Measurements from ENCODE around the gene DCXR.

Gene DCXR

DNA sequence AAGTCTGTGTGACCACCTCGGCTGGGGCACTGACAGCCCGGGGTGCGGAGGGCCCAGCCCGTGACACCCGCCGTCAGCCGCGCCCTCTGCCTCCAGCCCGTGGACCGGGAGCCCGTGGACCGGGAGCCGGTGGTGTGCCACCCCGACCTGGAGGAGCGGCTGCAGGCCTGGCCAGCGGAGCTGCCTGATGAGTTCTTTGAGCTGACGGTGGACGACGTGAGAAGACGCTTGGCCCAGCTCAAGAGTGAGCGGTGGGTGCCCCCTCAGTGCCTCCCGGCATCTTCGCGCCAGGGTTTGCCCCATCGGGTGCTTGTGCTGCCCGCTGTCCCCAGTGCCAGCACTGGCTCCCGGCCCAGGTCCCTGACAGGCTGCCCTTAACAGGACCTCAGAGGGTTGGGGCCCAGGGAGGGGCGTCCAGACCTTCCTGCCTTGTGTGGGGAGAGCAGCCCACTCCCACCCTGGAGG lies 28.5 kb downstream of the DCXR start:
- no peak for DNase-seq

DNA sequence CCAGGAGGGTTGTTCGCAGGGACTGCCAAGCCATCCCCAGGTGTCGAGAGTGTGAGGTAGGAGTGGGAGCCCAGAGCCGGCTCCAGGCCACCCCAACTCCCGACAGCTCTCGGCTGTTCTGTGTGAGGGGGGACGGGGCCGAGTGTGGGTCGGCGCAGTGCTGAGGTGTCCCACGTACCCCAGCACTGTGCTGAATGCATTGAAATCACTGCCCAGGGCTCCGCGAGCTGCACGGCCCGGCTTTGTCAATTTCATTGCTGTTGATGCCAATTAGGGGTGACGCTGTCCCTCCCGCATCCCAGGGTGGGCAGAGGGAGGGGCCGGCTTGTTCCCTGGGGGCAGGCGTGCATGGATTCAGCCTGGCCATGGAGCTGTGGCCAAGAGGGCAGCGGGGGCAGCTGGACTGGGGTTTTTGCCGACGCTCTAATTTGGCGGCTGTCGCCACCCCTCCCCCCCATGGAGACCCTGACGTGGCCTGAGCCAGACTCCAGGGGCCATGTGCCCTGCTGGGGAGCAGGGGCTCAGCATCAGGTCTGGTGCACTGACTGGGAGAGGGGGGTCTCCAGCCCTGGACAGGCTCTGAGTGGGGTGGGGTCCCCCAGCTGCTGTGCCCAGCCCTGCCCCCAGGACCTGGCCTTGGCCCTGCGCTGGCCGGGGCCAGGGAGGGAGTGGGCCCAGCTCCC lies 29.1 kb downstream of the DCXR start:
- DNase-seq: no peak

DNA sequence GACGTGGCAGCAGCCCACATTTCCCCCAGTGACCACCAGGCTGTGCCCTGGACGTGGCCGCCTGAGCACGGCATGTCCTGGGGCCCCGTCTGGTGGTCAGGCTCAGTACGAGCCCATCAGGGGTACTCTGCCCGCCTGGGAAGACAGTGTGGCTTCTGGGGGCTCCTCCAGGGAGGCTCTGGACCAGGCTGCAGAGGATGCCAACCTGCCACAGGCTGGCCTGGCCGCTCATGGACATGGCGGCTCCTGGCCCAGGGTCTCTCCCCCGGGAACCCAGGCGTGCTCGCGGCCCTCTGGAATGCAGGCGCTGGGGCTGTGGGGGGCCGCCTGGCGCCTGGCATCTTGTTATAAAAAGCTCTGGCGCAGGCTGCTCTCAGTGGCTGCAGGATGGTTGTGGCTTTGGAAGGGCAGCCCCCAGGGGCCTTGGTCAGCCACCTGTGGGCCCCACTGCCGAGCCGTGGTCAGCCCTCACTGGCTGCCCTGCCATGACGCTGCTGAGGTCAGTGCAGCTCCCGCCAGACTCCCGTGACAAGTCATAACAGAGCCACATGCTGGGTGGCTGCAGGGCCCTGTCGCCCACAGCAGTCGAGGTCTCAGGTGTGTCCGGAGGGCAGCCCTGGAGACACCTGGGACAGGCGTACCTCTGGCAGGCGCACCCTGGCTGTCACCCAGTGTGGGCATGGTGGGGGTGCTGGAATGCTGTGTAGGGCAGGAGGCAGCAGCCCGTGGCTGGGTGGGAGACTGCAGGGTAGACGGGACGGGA lies 29.8 kb downstream of the DCXR start:
- DNase-seq: no peak

DNA sequence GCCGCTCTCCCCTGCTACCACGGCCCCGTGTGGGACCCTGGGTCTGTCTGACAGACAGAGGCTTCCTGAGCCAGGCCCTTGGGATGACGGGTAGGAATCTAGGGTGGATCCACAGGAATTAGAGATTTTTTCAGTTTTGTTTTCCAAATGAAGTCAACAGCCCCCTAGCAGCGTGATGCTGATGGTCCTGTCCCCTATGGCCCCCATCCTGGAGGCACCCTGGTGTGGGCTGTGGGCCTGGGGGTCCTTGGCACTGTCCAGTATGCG lies 30.3 kb downstream of the DCXR start:
- no peak for DNase-seq

DNA sequence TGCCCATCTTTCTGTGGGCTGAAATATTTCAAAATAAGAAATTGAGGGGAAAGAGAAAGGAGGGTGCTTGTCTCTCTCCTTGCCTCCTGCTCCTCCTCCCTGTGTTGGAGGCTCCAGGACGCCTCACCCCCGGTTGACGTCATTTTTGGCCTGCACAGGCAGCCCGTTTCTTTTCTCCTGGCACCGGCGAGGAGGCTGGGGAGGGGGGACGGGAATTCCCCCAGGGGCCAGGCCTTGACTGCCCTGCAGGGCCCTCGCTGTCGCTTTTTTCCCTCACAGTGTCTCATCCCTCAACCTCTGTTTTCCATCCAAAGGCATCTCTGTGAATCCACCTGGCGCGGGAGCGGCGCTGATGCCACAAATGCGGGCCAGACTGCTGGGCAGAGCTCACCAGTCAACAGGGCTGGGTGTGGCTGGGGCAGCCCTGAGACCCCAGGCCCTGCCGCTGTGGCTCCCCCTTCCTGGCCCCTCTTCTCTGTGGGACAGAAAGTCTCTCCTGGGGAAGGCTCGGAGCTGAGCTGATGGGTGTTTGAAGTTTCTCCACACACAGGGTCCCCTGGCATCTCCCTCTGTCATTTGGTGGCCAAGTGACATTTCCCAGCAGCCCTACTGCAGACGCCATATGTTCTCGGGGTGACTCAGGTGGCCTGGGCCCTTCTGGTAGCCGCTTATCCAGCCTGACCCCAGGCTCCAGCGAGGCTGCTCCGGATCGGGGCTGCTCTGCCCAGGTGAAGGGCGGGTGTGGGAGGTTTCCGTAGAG lies 30.8 kb downstream of the DCXR start:
- no peak for DNase-seq

DNA sequence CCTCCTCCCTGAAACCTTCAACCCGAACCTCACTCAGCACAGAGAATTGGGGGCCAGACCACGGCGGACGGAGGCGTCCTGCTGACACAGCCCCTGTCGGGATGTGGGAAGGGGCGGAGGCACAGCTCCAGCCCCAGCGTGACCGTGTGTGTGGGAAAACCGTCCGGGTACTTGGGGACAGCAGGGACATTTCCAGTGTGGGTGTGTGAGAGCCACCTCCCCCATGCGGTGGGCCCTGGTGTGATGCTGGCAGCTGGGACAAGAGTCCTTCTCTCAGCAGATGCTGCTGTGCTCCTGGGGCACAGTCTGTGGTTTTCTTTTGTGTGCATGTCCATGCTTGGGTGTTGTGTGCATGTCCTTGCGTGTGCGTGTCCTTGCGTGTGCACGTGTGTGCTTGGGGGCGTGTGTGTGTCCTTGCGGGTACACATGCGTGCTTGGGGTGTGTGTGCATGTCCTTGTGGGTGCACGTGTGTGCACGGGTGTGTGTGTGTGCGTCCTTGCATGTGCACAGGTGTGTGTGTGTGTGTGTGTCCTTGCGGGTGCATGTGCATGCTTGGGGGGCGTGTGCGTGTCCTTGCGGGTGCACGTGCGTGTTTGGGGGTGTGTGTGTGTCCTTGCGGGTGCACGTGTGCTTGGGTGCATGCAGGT lies 31.7 kb downstream of the DCXR start:
- DNase-seq: no peak

DNA sequence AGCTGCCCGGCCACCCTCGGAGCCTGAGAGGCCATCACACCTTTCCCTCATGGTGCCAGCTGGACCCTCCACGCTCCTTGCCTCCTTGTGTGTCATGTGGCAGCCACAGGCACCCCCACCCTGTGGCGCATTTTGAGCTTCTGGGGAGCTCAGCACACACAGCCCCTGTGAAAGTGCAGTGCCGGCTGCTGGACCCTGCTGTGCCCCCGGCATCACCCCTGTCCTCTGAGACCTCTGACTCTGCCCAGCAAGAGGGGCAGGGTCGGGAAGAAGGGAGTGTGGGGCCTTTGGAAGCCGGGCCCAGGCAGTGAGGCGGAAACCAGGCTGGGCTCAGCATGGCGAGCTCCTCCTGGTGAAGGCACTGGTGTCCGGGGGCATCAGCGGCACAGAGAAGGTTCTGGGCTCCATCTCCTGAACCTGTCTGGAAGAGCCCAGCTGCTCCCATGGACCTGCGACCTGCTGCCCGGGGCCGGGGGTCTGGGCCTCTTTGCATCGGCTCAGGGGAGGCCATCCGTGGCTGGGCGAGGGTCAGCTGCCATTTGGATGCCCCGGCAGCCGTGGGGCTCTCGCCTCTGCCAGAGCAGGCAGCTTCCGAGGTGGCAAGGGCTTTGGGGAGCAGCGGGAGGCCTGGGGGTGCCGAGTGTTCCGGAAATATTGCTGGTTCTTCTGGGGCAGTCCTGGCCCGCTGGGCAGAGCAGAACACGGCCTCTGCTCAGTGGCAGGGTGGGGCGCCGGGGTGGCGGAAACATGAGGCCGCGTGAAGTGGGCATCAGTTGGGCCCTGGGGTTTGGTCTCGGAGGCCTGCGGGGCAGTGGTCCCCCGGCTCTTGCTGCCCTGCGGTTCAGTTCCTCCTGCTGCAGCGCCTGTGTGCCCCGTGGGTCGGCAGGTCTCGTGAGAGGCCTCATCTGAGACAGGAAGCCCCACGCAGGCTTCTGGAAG lies 32.7 kb downstream of the DCXR start:
- DNase-seq: no peak

DNA sequence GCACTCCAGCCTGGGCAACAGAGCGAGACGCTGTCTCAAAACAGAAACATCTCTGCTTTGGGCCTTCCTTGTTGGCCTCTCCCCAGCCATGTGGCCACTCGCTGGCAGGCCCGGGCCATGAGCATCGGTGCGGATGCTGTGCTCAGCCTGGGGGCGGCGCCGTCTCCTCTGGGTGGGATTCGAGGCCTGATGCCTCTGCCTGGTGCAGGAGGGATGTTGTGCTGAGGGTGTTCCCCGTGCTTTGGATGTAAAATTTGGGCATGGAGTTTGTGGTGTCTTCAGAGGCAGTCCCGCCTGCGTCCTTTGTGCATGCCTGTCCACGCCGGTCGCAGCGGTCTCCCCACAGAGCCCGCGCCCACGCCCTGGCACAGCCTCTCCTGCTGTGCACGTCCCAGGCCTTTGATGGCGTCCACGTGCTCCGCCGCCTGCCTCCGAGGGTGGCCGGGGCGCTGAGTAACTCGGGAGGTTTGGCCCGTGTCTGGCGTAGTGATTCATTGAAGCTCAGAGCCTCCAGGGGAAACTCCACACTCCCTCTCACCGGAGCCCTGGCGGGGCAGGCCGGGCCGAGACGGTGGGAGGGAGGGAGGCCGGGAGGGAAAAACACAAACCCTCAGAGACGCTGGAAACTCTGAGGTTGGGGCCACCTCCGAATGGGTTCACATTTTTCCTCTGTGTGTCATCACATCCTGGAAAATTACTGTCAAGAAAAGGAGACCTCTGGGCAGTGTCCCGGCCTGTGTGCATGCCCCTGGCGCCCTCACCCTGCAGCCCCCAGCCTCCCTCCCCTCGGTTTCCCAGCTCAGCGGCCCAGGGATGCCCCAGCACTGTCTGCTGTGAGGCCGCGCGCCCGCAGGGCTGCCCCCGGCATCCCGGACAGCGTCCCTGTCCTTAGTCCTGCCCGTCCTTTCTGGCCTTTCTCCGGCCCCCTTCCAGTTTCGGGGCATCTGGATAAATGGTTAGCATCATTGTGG lies 33.8 kb downstream of the DCXR start:
- DNase-seq: no peak

DNA sequence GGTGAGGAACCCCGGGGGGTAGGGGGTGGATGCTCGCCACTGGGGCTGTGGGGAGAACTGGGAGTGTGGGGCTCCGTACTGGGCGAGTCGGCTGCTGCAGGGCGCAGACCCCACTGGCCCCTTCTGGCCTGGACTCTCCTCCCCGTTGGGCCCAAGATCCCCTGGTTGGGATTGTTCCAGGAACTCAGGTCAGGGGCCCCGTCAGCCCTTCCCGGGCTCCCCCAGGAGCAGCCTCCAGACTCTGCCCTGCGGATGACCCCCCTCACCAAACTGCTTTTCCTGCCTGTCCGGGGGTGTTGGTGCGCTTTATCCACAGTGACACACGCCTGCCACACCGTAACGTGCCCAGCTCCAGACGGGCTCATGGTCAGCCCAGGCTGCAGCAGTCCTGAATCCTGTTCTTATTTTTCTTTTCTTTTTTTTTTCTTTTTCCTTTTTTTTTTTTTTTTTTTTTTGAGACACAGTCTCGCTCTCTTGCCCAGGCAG lies 35.9 kb downstream of the DCXR start:
- no peak for DNase-seq

DNA sequence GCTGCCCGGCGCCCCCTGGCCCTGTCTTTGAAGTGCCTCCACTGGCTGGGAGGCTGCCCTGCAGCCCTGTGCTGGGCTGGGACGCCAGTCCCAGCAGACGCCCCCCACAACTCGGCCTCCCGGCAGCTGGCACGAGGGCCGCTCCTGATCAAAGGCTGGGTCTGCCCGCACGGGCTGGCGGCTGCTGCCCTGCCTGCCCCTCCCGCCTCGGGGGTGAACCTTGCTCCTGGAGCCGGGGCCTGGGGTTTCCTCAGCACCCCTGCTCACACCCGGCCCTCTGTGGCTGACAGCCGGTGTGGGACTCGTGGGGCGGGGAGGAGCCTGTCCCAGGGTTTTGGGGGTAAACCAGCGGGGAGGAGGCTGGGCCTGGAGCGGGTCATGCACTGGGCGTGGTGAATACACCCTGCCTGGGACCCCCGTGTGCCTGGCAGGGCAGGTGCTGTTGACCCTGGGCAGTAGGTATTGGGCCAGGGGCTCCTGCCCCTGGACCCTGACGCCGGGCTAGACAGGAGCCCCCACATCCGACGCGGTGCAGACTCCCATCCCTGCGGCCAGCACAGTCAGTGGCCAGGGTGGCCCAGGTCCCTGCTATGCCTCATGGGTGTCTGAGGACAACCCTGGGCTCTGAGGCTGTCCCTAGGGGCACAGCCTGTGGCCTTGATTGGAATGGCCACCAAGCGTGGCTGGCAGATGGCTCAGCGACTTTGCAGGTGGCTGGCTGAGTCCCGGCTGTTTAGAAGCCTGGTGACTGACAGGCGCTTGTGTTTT lies 36.5 kb downstream of the DCXR start:
- no peak for DNase-seq

DNA sequence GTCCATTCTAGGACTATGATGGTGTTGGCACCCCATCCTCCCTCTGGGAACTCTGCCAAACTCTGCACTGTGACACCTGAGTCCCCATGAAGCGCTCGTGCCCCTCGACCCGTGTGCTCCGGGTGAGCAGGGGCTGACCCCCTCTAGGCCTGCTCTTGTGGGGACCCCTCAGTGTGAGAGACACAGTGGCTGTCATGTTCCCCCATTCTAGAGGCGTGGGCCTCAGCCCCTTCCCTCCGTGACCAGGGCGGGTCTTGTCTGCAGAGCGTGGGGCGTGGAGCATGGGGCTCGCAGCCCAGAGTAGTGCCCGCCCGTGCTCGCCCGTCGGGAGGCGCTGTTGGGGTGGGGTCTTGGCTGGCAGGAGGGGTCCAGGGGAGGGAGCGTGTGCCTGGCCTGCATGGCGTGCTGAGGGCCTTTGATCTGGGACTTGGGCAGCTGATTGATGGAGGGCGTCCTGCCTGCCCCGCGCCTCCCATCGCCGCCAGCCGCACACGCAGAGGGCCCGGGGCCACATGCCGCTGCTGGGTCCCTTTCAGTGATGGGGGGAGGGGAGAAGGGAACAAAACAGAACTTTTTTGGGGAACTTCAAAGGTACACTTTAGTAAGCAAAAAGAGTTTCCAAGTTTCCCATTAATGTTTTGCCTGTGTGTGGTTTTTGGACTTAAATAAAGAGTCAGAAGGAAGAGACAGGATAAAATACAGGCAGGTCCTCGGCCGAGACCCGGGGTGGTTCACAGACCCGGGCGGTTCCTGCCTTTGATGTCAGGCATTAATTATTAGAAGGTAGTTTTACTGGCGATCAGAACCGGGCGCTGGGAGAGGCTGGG lies 37.3 kb downstream of the DCXR start:
- DNase-seq: no peak

DNA sequence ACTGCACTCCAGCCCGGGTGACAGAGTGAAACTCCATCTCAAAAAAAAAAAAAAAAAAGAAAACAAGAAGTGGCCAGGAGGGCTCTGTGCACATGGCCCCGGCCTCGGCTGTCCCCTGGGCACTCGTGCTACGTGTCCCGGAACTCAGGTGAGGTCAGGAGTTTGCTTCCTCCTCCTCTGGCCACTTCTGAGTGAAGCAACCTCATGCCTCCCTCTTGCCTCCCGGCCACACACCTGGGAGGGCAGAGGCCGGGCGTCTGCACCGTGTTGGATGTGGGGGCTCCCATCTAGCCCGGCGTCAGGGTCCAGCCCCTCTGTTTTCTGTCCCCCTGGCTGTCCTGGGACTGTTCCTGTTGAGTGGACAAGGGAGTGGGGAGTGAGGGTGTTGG lies 37.9 kb downstream of the DCXR start:
- no peak for DNase-seq

DNA sequence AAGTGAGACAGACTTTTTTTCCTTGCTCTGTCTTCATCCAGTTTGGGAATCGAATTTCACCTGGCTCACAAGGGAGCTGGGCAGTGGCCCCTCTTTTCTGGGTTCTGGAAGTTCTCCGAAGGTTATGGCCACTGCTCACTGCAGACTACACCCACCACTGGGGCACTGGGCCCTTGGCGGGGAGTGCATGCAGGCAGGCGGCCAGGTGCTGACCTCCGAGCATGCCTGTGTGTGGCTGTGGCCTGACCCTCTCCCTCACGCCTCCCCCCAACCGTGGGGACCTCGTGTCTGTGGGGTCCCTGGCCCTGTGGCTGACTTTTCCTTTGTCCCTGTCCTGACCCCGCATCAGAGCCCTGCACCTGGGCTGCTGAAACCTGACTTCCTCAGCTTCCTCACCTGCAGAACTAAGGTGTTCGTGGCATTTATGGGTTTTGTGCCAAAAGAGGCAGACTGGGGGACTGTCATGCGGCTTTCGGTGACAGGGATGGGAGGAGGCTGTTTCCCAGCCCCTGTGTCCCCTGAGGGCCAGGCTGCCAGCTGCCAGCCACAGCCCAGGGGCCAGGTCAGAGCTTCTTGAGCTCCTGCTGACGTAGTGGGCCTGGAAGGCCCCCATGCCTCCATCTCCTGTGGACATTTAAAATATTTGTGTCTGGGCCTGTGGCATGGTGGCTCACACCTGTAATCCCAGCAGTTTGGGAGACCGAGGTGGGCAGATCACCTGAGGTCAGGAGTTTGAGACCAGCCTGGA lies 38.6 kb downstream of the DCXR start:
- DNase-seq: no peak

DNA sequence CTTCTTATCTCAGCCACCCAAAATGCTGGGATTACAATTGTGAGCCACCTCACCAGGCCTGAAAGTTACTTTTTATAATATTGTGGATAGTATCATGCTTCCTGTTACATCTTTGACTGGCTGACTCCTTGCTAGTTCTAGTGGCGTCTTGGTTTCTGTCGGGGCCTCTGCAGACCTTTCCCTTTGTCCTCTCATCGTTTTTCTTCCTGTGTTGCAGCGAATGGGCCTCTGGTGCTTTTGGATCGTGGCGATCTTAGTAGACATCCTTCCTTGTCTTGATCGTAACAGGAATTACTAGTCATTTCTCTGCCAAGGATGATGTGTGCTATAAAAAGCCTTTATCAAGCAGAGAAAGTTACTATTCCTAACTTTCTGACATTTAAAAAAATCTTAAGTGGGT lies 39.3 kb downstream of the DCXR start:
- DNase-seq: no peak

DNA sequence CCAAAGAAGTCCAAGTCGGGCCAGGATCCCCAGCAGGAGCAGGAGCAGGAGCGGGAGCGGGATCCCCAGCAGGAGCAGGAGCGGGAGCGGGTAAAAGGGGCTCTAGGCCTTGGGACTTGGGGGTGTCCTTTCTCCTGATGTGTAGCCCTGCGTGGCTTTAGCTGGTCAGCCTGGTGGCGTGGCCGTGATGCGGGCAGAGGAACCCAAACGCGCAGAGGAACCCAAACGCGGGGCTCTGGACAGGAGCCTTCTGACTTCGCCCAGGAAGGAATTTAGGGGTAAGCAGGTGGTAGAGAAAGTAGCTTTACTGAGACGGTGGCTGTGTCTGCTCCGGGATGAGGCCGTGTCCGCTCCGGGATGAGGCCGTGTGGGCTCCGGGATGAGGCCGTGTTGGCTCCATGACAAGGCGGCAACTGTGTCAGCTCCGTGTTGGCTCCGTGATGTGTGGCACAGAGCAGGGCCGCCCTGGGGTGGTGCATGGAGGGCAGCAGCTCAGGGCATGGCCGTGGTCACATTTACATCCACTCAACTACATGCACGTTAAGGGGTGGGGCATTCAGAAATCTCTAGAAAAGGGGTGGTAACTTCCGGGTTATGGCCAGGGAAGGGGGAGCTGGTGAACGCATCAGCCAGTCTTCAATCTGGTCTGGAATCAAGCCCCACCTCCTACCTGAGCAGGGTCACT lies 40.6 kb downstream of the DCXR start:
- DNase-seq: no peak

DNA sequence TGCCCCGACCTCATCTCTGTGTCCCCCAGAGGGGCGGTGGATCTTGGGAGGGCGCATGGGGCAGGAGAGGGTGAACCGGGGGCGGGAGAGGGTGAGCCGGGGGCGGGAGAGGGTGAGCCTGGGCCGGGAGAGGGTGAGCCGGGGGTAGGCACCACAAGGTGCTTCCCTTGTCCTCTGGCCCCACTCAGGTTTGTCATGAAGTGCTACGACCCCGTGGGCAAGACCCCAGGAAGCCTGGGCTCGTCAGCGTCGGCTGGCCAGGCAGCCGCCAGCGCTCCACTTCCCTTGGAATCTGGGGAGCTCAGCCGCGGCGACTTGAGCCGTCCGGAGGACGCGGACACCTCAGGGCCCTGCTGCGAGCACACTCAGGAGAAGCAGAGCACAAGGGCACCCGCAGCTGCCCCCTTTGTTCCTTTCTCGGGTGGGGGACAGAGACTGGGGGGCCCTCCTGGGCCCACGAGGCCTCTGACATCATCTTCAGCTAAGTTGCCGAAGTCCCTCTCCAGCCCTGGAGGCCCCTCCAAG lies 41.2 kb downstream of the DCXR start:
- DNase-seq: no peak

DNA sequence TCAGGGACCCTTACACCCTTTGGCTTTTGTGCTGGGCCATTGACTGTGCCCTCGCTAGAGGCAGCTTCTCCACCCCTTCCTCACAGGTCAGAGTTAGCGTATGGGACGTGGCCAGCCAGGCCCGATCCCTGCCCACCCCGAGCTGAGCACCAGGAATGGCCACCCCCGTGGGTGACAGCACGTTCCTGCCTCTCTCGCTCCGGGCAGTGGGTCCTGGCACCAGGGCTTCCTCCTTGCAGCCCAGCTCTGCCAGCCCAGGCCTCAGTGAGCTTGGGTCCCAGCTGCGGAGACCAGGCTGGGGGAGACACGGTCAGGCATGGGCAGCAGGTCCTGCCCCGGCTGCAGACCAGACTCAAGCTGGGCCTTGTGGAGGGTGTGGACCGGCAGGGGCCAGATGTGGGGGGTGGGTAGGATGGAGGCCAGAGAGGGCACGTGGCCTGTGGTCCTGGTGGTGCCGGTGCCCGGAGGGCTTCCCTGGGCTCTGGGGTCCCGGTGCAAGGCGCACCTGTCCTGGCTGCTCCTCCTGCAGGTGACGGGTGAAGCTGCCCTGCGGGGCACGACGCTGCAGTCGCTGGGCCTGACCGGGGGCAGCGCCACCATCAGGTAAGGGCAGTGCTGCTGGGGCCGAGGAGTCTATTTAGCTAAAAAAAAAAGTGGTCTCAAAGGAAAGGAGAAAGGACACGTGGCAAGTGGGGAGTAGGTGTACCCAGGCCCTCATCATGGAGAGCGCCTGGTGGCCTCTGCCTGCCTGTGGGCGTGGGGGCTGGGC lies 41.9 kb downstream of the DCXR start:
- no peak for DNase-seq
